HepG2 (cell line): ENCODE data around the gene EIF5. TPM values are rescaled to one million over a fixed set of nuclear protein-coding genes. Genes with fewer than 3 reads are reported as not detected.

Experiments
- ATAC-seq: fragments of 200-7000 bp; cut with Tn5 transposase; 3 replicates; pipeline ENCODE4 v1.9.1; 2020; ENCODE audit warnings: mild to moderate bottlenecking, moderate library complexity
- BruUV-seq: library from RNA; stranded (reverse); fragments of 400-500 nt; replicated peaks from 2 replicates; lab custom pipeline; 2021; lab: Mats Ljungman, UMichigan
- CTCF ChIA-PET: fragments of 300-600 bp; formaldehyde crosslinking; extraction: SDS; loops from one replicate; lab custom pipeline; 2021; ENCODE audit warnings: low total read pairs, inconsistent platforms, low intra/inter-chr PET ratio; lab: Yijun Ruan, JAX
- POLR2A ChIA-PET: fragments of 350-600 bp; sonication (Branson Sonifier 250); formaldehyde crosslinking; loops from one replicate; lab custom pipeline; 2020; ENCODE audit warnings: antibody characterized with exemption, inconsistent platforms; lab: Yijun Ruan, JAX
- DNase-seq: peaks from one replicate; pipeline ENCODE4 v3.0.0-alpha.2; 2015; ENCODE audit warnings: low spot score
- FAIRE-seq: peaks from 3 replicates; lab custom pipeline; 2011; peaks lifted over from hg19 to GRCh38; lab: Jason Lieb, UNC
- H2AFZ ChIP-seq: one replicate; pipeline ENCODE4 v1.6.1; 2011; ENCODE audit warnings: low read length, inconsistent platforms
- H3K27ac ChIP-seq: fragments of 300-600 bp; 3 replicates; pipeline ENCODE4 v1.8.0; 2011; ENCODE audit warnings: mixed run types, mild to moderate bottlenecking, mixed read lengths, low read length, inconsistent platforms; ENCODE audit not compliant: insufficient read depth; ENCODE audit errors: extremely low read length
- H3K27me3 ChIP-seq, 2 experiments: fragments of 200-600 bp in 1 of 2; 2 replicates in 1 of 2; 3 replicates in 1 of 2; pipeline versions ENCODE4 v1.6.0 to v1.8.0; 2011; ENCODE audit warnings: low read length in 2 of 2, mild to moderate bottlenecking in 2 of 2, moderate library complexity in 2 of 2, inconsistent platforms in 1 of 2; ENCODE audit not compliant: insufficient read depth in 2 of 2, control insufficient read depth in 1 of 2
- H3K36me3 ChIP-seq, 2 experiments: fragments of 200-600 bp in 1 of 2; replicated peaks in 1 of 2; 2 replicates in 1 of 2; 3 replicates in 1 of 2; pipeline versions ENCODE4 v1.5.1 to v1.8.0; 2011; ENCODE audit warnings: low read length in 2 of 2, inconsistent platforms in 1 of 2; ENCODE audit not compliant: insufficient read depth in 2 of 2, control insufficient read depth in 1 of 2
- H3K4me1 ChIP-seq: 2 replicates; pipeline ENCODE4 v1.5.1; 2012; ENCODE audit warnings: low read length, inconsistent platforms; ENCODE audit not compliant: insufficient read depth
- H3K4me2 ChIP-seq: 2 replicates; pipeline ENCODE4 v1.6.0; 2011; ENCODE audit warnings: low read depth, low read length, inconsistent platforms
- H3K4me3 ChIP-seq, 3 experiments: fragments of 200-600 bp in 1 of 3; sonication (generic), shearing (Covaris generic) in 1 of 3; replicated peaks in 1 of 3; 2 replicates each; pipeline ENCODE4 v1.5.1; 2011 to 2016; ENCODE audit warnings: low read length in 3 of 3, inconsistent platforms in 2 of 3, low read depth in 2 of 3, mild to moderate bottlenecking in 2 of 3, control low read depth in 1 of 3, mixed read lengths in 1 of 3; ENCODE audit not compliant: insufficient read depth in 1 of 3
- H3K79me2 ChIP-seq: one replicate; pipeline ENCODE4 v1.6.1; 2011; ENCODE audit warnings: low read length, inconsistent platforms; ENCODE audit not compliant: insufficient read depth
- H3K9ac ChIP-seq: 2 replicates; pipeline ENCODE4 v1.6.0; 2011; ENCODE audit warnings: mild to moderate bottlenecking, low read depth, low read length, inconsistent platforms; ENCODE audit not compliant: insufficient read depth
- H3K9me3 ChIP-seq: 2 replicates; pipeline ENCODE4 v1.5.1; 2012; ENCODE audit warnings: mild to moderate bottlenecking, low read length
- H4K20me1 ChIP-seq: 2 replicates; pipeline ENCODE4 v1.6.0; 2011; ENCODE audit warnings: inconsistent platforms, mild to moderate bottlenecking, low read length, moderate library complexity; ENCODE audit not compliant: insufficient read depth
- ETV5 ChIP-seq: IDR thresholded peaks from 2 replicates; pipeline ENCODE4 v1.6.1; 2018; ENCODE audit warnings: missing biosample characterization, missing genetic modification reagents, inconsistent platforms, borderline replicate concordance
- HMG20B ChIP-seq: conservative IDR thresholded peaks from 2 replicates; pipeline ENCODE4 v1.6.1; 2016; ENCODE audit warnings: missing genetic modification reagents, missing compliant biosample characterization
- NCOA1 ChIP-seq: sonication (generic); formaldehyde crosslinking; IDR thresholded peaks from 2 replicates; pipeline ENCODE4 v1.9.0; 2021; ENCODE audit warnings: missing genetic modification reagents
- NFKB2 ChIP-seq: sonication (generic); formaldehyde crosslinking; IDR thresholded peaks from 2 replicates; pipeline ENCODE4 v1.4.0; 2020; ENCODE audit warnings: missing genetic modification reagents, borderline replicate concordance
- SALL1 ChIP-seq: sonication (generic); formaldehyde crosslinking; IDR thresholded peaks from 2 replicates; pipeline ENCODE4 v1.8.0; 2022; ENCODE audit warnings: mild to moderate bottlenecking, missing genetic modification reagents
- SNAPC2 ChIP-seq: sonication (generic); formaldehyde crosslinking; IDR thresholded peaks from 2 replicates; pipeline ENCODE4 v1.8.1; 2022; ENCODE audit warnings: mild to moderate bottlenecking, missing genetic modification reagents
- ZFP37 ChIP-seq: sonication (generic); formaldehyde crosslinking; IDR thresholded peaks from 2 replicates; pipeline ENCODE4 v1.4.0; 2020; ENCODE audit warnings: missing genetic modification reagents, borderline replicate concordance
- ZNF136 ChIP-seq: sonication (generic); formaldehyde crosslinking; IDR thresholded peaks from 2 replicates; pipeline ENCODE4 v1.8.1; 2022; ENCODE audit warnings: low read depth, mild to moderate bottlenecking, moderate library complexity, missing genetic modification reagents
- ZNF446 ChIP-seq: sonication (generic); formaldehyde crosslinking; IDR thresholded peaks from 2 replicates; pipeline ENCODE4 v1.5.0; 2020; ENCODE audit warnings: mild to moderate bottlenecking, missing genetic modification reagents
- ZNF563 ChIP-seq: sonication (generic); formaldehyde crosslinking; IDR thresholded peaks from 2 replicates; pipeline ENCODE4 v1.8.0; 2022; ENCODE audit warnings: mild to moderate bottlenecking, moderate library complexity, missing genetic modification reagents
- ZNF761 ChIP-seq: sonication (generic); formaldehyde crosslinking; conservative IDR thresholded peaks from 2 replicates; pipeline ENCODE4 v1.4.0; 2020; ENCODE audit warnings: mild to moderate bottlenecking, missing genetic modification reagents
- ZNF788 ChIP-seq: sonication (generic); formaldehyde crosslinking; IDR thresholded peaks from 2 replicates; pipeline ENCODE4 v1.5.0; 2020; ENCODE audit warnings: mild to moderate bottlenecking, missing genetic modification reagents, borderline replicate concordance
- WGBS: methylation state at CpG from one replicate; pipeline ENCODE4 v1.1.6; 2017; ENCODE audit warnings: low lambda C conversion rate; 5-methylcytosine and 5-hydroxymethylcytosine counted together
- in situ Hi-C: cut with HindIII; loops from 2 replicates; pipeline ENCODE4 v1.10.0; 2017; ENCODE audit warnings: low pct_unique_long_range_greater_than_20kb; ENCODE audit not compliant: extremely low pct_ligation_motif_present
- intact Hi-C: fragments of 100-400 bp; cut with micrococcal nuclease; formaldehyde crosslinking; loops from one replicate; pipeline ENCODE4 v1.10.0; 2022; ENCODE audit not compliant: unreplicated experiment
- polyA plus RNA-seq, 8 experiments: library from polyadenylated mRNA; depleted of rRNA in 3 of 8; stranded (reverse) in 7 of 8; unstranded in 1 of 8; fragments of >200 nt; fragmentation: Illumina TruSeq in 4 of 8; extraction: Trizol in 4 of 8; gene quantifications; 2 replicates each; pipeline versions ENCODE4 v1.2.1 to v1.2.3, GENCODE V29; 2011 to 2016; ENCODE audit warnings: low read depth in 4 of 8, missing spikeins in 1 of 8, mixed read lengths in 1 of 8; ENCODE audit not compliant: insufficient read depth in 1 of 8
- total RNA-seq, 5 experiments: library from RNA; depleted of rRNA; stranded (reverse); fragments of >200 nt; fragmentation: Illumina TruSeq; extraction: Trizol; gene quantifications; 2 replicates each; pipeline ENCODE4 v1.2.3, GENCODE V29; 2016; ENCODE audit warnings: low read depth in 1 of 5
- TF ChIP-seq, protein P1 (sequence below): sonication (generic); formaldehyde crosslinking; IDR thresholded peaks from 2 replicates; pipeline ENCODE4 v1.5.0; 2020; ENCODE audit warnings: missing genetic modification reagents
- TF ChIP-seq, protein P2 (sequence below): sonication (generic); formaldehyde crosslinking; IDR thresholded peaks from 2 replicates; pipeline ENCODE4 v1.4.0; 2020; ENCODE audit warnings: low read depth, mild to moderate bottlenecking, missing genetic modification reagents

EIF5 gene
- total and polyA plus RNA-seq, 2 of the 13 experiments (the other 11 are each of a cell fraction or from before 2014, with no cell fraction given), result 189 to 281 TPM

DNA sequence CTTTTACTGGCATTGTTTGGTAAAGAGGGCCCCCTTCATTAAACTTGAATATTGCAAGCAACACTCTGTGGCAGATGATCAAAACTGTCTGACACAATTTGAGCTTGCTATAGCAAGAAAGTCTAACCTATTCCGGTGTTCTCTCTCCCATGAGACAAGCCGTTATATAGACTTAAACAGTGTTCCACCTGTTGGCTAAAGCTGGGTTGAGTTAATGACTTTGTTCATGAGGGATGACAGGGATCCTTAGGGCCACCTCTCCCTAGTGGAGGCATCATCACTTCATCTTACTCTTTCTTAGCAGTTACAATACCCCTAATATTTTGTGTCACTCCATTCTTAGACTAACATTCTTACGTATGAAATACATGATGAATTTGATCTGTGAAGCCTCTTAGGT is 3.8 kb downstream of the EIF5 start:
- no peak for ATAC-seq
- H3K27me3 ChIP-seq, result no peaks in the 10 kb centered on the region; a peak in 1 of 5 replicates
- peaks cover 34% of the 10 kb centered on the region for H3K4me1 ChIP-seq
- intact Hi-C loops, result no loop called here
- ChIA-PET CTCF (no interaction called here), POLR2A (no interaction called here)
- BruUV-seq, result no TSS peak
- no peak overlapping the region for H3K9ac ChIP-seq
- 94% methylated on average over 3 of the region's 3 CpGs for WGBS
- in situ Hi-C loops, result no loop called here
- no peak overlapping the region for H3K27ac ChIP-seq
- peaks cover 27% of the 10 kb centered on the region for H3K79me2 ChIP-seq
- no peak overlapping the region for H2AFZ ChIP-seq
- H3K36me3 ChIP-seq, result peaks cover 31 to 78% of the 10 kb centered on the region in 2 experiments
- DNase-seq, result no peak
- H3K4me3 ChIP-seq, result no peak overlapping the region
- no peaks in the 10 kb centered on the region for H3K9me3 ChIP-seq
- FAIRE-seq, result no peak
- no peak overlapping the region for H3K4me2 ChIP-seq
- peaks cover 39% of the 10 kb centered on the region for H4K20me1 ChIP-seq
- TF ChIP-seq ZFP37 (CRISPR knock-in tag) (no peak), ZNF446 (CRISPR knock-in tag) (no peak), NFKB2 (CRISPR knock-in tag) (no peak), ZNF788 (CRISPR knock-in tag) (no peak), ZNF761 (CRISPR knock-in tag) (no peak), ZNF136 (CRISPR knock-in tag) (no peak), HMG20B (CRISPR knock-in tag) (no peak), SALL1 (no peak), SNAPC2 (no peak), ZNF563 (CRISPR knock-in tag) (no peak), NCOA1 (no peak), ETV5 (no peak)
- TF ChIP-seq, protein P1, sequence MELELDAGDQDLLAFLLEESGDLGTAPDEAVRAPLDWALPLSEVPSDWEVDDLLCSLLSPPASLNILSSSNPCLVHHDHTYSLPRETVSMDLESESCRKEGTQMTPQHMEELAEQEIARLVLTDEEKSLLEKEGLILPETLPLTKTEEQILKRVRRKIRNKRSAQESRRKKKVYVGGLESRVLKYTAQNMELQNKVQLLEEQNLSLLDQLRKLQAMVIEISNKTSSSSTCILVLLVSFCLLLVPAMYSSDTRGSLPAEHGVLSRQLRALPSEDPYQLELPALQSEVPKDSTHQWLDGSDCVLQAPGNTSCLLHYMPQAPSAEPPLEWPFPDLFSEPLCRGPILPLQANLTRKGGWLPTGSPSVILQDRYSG (CRISPR knock-in tag), result no peak
- TF ChIP-seq, protein P2, sequence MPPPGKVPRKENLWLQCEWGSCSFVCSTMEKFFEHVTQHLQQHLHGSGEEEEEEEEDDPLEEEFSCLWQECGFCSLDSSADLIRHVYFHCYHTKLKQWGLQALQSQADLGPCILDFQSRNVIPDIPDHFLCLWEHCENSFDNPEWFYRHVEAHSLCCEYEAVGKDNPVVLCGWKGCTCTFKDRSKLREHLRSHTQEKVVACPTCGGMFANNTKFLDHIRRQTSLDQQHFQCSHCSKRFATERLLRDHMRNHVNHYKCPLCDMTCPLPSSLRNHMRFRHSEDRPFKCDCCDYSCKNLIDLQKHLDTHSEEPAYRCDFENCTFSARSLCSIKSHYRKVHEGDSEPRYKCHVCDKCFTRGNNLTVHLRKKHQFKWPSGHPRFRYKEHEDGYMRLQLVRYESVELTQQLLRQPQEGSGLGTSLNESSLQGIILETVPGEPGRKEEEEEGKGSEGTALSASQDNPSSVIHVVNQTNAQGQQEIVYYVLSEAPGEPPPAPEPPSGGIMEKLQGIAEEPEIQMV (CRISPR knock-in tag), result no peak
